Left lung (tissue), 10 donors: Measurements from ENCODE around the gene ZNF366. TPM values are rescaled to one million over a fixed set of nuclear protein-coding genes. Genes with fewer than 3 reads are reported as not detected.

Experiments used
- ATAC-seq: fragments of 200-7000 bp; cut with Tn5 transposase; one replicate; pipeline ENCODE4 v1.9.1; 2020; ENCODE audit warnings: moderate library complexity
- DNase-seq, 4 donors: peaks; one replicate each; pipeline ENCODE4 v3.0.0-alpha.2; 2013 to 2020
- H3K27ac ChIP-seq, 2 donors: fragments of 200-600 bp; sonication (generic) in 1 of 2; one replicate each; pipeline versions ENCODE4 v1.5.0 to v1.8.0; 2020 to 2021
- H3K27me3 ChIP-seq, 2 donors: fragments of 200-600 bp; sonication (generic) in 1 of 2; one replicate each; pipeline versions ENCODE4 v1.5.0 to v1.8.0; 2020 to 2021
- H3K36me3 ChIP-seq, 2 donors: fragments of 200-600 bp; sonication (generic) in 1 of 2; one replicate each; pipeline versions ENCODE4 v1.5.0 to v1.8.0; 2020 to 2021
- H3K4me1 ChIP-seq, 2 donors: fragments of 200-600 bp; one replicate each; pipeline ENCODE4 v1.8.0; 2021
- H3K4me3 ChIP-seq, 2 donors: fragments of 200-600 bp; sonication (generic) in 1 of 2; one replicate each; pipeline versions ENCODE4 v1.5.0 to v1.8.0; 2020 to 2021; ENCODE audit warnings: mild to moderate bottlenecking in 1 of 2
- H3K9me3 ChIP-seq, 2 donors: fragments of 200-600 bp; sonication (generic) in 1 of 2; one replicate each; pipeline versions ENCODE4 v1.5.0 to v1.8.0; 2020 to 2021
- CTCF ChIP-seq, 2 donors: fragments of 200-600 bp; sonication (generic) in 1 of 2; IDR thresholded peaks; one replicate each; pipeline versions ENCODE4 v1.5.0 to v1.8.0; 2021; ENCODE audit warnings: antibody characterized with exemption in 2 of 2
- intact Hi-C, 2 donors: fragments of 100-400 bp; cut with DNase I; formaldehyde crosslinking; loops; one replicate each; pipeline versions ENCODE4 v1.11.2 to v1.14.2; 2022
- polyA plus RNA-seq, 6 donors: library from polyadenylated mRNA; unstranded; fragments of 120-200 nt; gene quantifications; one replicate each; pipeline ENCODE4 v1.2.1, GENCODE V29; 2013; ENCODE audit not compliant: insufficient read length in 6 of 6
- total RNA-seq, 2 donors: library from RNA; stranded (reverse); fragmentation: NEBNext Ultra II Directional; extraction: Animal tissue kit (Norgen Biotek cat#: 25700); gene quantifications; one replicate each; pipeline ENCODE4 v1.2.1, GENCODE V29; 2021
- donor health status: DM: no; HTN: yes; CAD: no.
- donor health status: DM: no; HTN: no; CAD: no.

Gene ZNF366
- total and polyA plus RNA-seq, 8 donors = 3.2 to 5.6 (median 4.0) TPM

- Histone ChIP-seq H3K4me1 (peaks cover 8 to 34% of the 10 kb centered on the region in 2 donors), H3K4me3 (no peak overlapping the region), H3K9me3 (no peaks in the 10 kb centered on the region), H3K27me3 (no peaks in the 10 kb centered on the region), H3K36me3 (no peaks in the 10 kb centered on the region), H3K27ac (no peak overlapping the region)
- intact Hi-C loops = no loop called here
- no peak for DNase-seq
- no peak for ATAC-seq
- no peak for TF ChIP-seq CTCF (IDR thresholded peaks at IDR 0.05)
Observed at GRCh38 chr5:72476721-72477120, 30.5 kb downstream of the ZNF366 start.

- no peak for TF ChIP-seq CTCF (IDR thresholded peaks at IDR 0.05)
Observed at GRCh38 chr5:72476275-72476674, 30.9 kb downstream of the ZNF366 start.

GRCh38 chr5:72474516-72474915 is 32.7 kb downstream of the ZNF366 start:
- Histone ChIP-seq H3K9me3 (no peaks in the 10 kb centered on the region), H3K27me3 (no peaks in the 10 kb centered on the region), H3K4me3 (no peak overlapping the region), H3K4me1 (peaks cover 8 to 36% of the 10 kb centered on the region in 2 donors), H3K36me3 (no peaks in the 10 kb centered on the region), H3K27ac (no peak overlapping the region)
- no peak for TF ChIP-seq CTCF (IDR thresholded peaks at IDR 0.05)
- ATAC-seq = no peak
- intact Hi-C loops = no loop called here
- DNase-seq = no peak

More at GRCh38 chr5:72476275-72476674, 30.9 kb downstream of the ZNF366 start:
- Histone ChIP-seq H3K27ac (no peak overlapping the region), H3K4me3 (no peak overlapping the region), H3K27me3 (no peaks in the 10 kb centered on the region), H3K36me3 (no peaks in the 10 kb centered on the region), H3K4me1 (peaks cover 8 to 36% of the 10 kb centered on the region in 2 donors), H3K9me3 (no peaks in the 10 kb centered on the region)
- ATAC-seq (no peak), DNase-seq (no peak)
- intact Hi-C loops = no loop called here

- no peak for DNase-seq
- Histone ChIP-seq H3K4me3 (no peak overlapping the region), H3K36me3 (no peaks in the 10 kb centered on the region), H3K27me3 (no peaks in the 10 kb centered on the region), H3K9me3 (no peaks in the 10 kb centered on the region), H3K4me1 (peaks cover 8 to 40% of the 10 kb centered on the region in 2 donors), H3K27ac (no peak overlapping the region)
- no peak for TF ChIP-seq CTCF (IDR thresholded peaks at IDR 0.05)
- no peak for ATAC-seq
- intact Hi-C loops = no loop called here
Observed at GRCh38 chr5:72474046-72474500, 33.1 kb downstream of the ZNF366 start.

- Histone ChIP-seq H3K4me1 (peaks cover 0 to 43% of the 10 kb centered on the region in 2 donors), H3K4me3 (no peak overlapping the region), H3K27me3 (no peaks in the 10 kb centered on the region), H3K9me3 (no peaks in the 10 kb centered on the region), H3K27ac (peak overlapping the region in 1 of 2 donors; percentile 68), H3K36me3 (no peaks in the 10 kb centered on the region)
- intact Hi-C loops = no loop called here
- TF ChIP-seq CTCF (IDR thresholded peaks at IDR 0.05) = no peak
- peak; percentile 71 for ATAC-seq
- peak in 1 of 4 donors; percentile 35 for DNase-seq
Observed at GRCh38 chr5:72472666-72473422, 34.4 kb downstream of the ZNF366 start.
